ENCODE results near the gene SPACA4.

DNA sequence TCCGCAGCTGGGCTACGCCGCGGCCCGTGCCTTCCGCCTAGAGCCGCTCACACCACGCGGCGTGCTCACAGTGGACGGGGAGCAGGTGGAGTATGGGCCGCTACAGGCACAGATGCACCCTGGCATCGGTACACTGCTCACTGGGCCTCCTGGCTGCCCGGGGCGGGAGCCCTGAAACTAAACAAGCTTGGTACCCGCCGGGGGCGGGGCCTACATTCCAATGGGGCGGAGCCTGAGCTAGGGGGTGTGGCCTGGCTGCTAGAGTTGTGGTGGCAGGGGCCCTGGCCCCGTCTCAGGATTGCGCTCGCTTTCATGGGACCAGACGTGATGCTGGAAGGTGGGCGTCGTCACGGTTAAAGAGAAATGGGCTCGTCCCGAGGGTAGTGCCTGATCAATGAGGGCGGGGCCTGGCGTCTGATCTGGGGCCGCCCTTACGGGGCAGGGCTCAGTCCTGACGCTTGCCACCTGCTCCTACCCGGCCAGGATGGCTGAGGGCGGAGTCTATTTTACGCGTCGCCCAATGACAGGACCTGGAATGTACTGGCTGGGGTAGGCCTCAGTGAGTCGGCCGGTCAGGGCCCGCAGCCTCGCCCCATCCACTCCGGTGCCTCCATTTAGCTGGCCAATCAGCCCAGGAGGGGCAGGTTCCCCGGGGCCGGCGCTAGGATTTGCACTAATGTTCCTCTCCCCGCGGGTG lies 23.2 kb downstream of the SPACA4 start:
- TF ChIP-seq CEBPB (IDR thresholded peaks at IDR 0.05; ENCODE audit: low read depth, low read length) (no peak), POLR2A (IDR thresholded peaks at IDR 0.05; ENCODE audit: low read depth, low read length) (no peak), RCOR1 (IDR thresholded peaks at IDR 0.05; ENCODE audit: insufficient replicate concordance, low read length) (no peak), FOS (IDR thresholded peaks at IDR 0.05; ENCODE audit: low read depth, low read length) (no peak), MAZ (IDR thresholded peaks at IDR 0.05; ENCODE audit: borderline replicate concordance, low read depth, low read length) (no peak), SMC3 (IDR thresholded peaks at IDR 0.05; ENCODE audit: low read depth, low read length) (no peak), MAFK (IDR thresholded peaks at IDR 0.05; ENCODE audit: low read depth, low read length) (no peak), RAD21 (IDR thresholded peaks at IDR 0.05; ENCODE audit: low read length) (no peak), MXI1 (IDR thresholded peaks at IDR 0.05; ENCODE audit: borderline replicate concordance, low read depth, low read length) (no peak), NFE2L2 (IDR thresholded peaks at IDR 0.05; ENCODE audit: low read depth, low read length) (no peak)
- TF ChIP-seq, protein P1, sequence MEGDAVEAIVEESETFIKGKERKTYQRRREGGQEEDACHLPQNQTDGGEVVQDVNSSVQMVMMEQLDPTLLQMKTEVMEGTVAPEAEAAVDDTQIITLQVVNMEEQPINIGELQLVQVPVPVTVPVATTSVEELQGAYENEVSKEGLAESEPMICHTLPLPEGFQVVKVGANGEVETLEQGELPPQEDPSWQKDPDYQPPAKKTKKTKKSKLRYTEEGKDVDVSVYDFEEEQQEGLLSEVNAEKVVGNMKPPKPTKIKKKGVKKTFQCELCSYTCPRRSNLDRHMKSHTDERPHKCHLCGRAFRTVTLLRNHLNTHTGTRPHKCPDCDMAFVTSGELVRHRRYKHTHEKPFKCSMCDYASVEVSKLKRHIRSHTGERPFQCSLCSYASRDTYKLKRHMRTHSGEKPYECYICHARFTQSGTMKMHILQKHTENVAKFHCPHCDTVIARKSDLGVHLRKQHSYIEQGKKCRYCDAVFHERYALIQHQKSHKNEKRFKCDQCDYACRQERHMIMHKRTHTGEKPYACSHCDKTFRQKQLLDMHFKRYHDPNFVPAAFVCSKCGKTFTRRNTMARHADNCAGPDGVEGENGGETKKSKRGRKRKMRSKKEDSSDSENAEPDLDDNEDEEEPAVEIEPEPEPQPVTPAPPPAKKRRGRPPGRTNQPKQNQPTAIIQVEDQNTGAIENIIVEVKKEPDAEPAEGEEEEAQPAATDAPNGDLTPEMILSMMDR (conservative IDR thresholded peaks at IDR 0.05; ENCODE audit: low read depth, low read length), result no peak
- TF ChIP-seq, protein P2, sequence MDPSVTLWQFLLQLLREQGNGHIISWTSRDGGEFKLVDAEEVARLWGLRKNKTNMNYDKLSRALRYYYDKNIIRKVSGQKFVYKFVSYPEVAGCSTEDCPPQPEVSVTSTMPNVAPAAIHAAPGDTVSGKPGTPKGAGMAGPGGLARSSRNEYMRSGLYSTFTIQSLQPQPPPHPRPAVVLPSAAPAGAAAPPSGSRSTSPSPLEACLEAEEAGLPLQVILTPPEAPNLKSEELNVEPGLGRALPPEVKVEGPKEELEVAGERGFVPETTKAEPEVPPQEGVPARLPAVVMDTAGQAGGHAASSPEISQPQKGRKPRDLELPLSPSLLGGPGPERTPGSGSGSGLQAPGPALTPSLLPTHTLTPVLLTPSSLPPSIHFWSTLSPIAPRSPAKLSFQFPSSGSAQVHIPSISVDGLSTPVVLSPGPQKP (IDR thresholded peaks at IDR 0.05; ENCODE audit: borderline replicate concordance, low read depth, low read length), result no peak
- TF ChIP-seq, protein P3, sequence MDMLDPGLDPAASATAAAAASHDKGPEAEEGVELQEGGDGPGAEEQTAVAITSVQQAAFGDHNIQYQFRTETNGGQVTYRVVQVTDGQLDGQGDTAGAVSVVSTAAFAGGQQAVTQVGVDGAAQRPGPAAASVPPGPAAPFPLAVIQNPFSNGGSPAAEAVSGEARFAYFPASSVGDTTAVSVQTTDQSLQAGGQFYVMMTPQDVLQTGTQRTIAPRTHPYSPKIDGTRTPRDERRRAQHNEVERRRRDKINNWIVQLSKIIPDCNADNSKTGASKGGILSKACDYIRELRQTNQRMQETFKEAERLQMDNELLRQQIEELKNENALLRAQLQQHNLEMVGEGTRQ (IDR thresholded peaks at IDR 0.05; ENCODE audit: low read depth, low read length), result no peak
